ENCODE data around the gene CARD8.
A peak's percentile ranks its signal among the peaks of the same experiment; 100 is the strongest.

CARD8 gene

DNA sequence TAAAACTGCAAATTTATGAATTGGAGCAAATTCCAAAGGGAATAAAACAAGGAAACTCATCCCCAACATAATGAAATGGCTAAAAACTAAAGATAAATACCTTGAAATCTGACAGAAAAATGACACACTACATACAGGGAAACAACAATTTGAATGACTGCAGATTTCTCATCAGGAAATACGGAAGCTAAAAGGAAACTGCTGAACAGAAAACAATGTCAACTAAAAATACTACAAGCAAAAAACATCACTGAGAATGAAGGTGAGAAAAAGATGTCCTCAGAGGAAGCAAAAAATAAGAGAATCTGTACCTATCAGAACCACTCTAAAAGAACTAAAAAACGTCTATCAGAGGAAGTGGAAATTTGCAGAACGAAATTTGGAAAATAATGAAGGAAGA lies 45.7 kb downstream of the CARD8 start:
- TF ChIP-seq, protein P1, sequence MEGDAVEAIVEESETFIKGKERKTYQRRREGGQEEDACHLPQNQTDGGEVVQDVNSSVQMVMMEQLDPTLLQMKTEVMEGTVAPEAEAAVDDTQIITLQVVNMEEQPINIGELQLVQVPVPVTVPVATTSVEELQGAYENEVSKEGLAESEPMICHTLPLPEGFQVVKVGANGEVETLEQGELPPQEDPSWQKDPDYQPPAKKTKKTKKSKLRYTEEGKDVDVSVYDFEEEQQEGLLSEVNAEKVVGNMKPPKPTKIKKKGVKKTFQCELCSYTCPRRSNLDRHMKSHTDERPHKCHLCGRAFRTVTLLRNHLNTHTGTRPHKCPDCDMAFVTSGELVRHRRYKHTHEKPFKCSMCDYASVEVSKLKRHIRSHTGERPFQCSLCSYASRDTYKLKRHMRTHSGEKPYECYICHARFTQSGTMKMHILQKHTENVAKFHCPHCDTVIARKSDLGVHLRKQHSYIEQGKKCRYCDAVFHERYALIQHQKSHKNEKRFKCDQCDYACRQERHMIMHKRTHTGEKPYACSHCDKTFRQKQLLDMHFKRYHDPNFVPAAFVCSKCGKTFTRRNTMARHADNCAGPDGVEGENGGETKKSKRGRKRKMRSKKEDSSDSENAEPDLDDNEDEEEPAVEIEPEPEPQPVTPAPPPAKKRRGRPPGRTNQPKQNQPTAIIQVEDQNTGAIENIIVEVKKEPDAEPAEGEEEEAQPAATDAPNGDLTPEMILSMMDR (IDR thresholded peaks at IDR 0.05; ENCODE audit: control insufficient read depth, extremely low read depth, insufficient read depth), result no peak
- H3K4me3 ChIP-seq (ENCODE audit: low read depth, low read length), result no peak overlapping the region
- DNase-seq (ENCODE audit: low read depth), result no peak

DNA sequence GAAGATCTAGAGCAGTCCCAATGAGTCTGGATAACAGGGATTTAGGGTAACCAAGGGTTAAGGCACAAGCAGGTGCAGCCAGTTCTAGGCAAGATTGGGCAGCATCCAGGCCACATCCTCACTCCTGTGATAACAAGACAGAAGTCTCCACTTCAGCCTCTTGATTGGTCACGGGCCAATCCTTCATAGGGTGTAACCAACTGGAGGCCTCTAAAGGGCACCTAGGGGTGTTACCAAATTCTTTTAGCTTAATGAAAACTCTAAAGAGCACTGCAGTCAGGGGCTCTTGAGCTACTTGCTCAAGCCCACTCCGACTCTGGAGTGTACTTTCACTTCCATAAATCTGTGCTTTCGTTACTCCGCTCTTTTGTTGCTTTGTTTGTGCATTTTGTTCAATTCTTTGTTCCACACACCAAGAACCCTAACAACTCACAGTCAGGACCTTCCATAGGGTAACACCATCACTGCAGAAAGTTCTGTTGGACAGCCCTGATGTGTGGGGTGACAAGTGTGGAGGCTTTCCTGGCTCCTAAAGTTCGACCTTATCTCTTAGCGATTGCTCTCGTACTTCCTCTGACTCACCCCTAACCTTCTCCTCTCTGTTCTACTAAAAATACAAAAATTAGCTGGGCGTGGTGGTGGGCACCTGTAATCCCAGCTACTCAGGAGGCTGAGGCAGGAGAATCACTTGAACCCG lies 49.2 kb downstream of the CARD8 start:
- no peak overlapping the region for H3K4me3 ChIP-seq (ENCODE audit: low read depth, low read length)
- TF ChIP-seq, protein P1 (IDR thresholded peaks at IDR 0.05; ENCODE audit: control insufficient read depth, extremely low read depth, insufficient read depth), result no peak
- peak; percentile 13 for DNase-seq (ENCODE audit: low read depth)

DNA sequence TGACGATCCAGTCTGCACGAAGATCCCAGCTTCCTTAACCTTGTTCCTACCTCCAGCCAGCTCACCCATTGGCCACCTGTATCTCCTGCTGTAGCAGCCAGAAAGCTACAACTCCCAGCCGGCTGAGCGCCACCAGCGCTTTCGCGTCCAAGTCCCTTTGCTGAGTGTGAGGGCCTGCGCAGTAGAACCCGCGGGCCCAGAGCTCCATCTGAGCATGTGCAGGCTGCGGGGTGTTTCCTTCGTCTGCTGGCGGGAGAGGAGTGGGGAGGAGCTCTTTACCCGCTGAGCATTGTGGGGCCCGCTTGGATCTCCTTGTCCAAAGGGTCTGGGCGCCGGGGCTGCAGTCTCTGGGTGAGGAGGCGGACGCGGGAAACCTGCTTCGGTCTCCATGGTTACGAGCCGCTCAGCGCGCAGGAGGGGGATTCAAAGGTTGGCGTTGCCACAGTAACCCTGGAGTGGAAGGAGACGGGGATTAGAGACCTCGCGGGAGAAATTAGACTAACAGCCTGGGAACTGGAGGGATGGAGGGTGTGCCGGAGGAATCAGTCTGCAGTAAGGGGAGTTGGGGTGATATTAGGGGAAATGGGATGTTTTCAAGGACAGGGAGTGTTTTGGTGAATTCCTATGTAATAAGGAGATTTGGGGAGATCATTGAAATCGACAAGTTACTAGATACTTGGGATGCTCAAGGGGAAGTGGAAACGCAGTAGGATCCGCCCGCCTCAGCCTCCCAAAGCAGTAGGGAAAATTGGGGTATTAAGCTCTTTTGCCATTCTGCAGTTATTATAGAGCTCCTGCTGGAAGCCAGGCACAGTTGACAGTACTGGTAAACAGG lies 51.7 kb downstream of the CARD8 start:
- peak; percentile 93 for DNase-seq (ENCODE audit: low read depth)
- TF ChIP-seq, protein P1 (IDR thresholded peaks at IDR 0.05; ENCODE audit: control insufficient read depth, extremely low read depth, insufficient read depth), result no peak
- peak overlapping the region; percentile 61 for H3K4me3 ChIP-seq (ENCODE audit: low read depth, low read length)

DNA sequence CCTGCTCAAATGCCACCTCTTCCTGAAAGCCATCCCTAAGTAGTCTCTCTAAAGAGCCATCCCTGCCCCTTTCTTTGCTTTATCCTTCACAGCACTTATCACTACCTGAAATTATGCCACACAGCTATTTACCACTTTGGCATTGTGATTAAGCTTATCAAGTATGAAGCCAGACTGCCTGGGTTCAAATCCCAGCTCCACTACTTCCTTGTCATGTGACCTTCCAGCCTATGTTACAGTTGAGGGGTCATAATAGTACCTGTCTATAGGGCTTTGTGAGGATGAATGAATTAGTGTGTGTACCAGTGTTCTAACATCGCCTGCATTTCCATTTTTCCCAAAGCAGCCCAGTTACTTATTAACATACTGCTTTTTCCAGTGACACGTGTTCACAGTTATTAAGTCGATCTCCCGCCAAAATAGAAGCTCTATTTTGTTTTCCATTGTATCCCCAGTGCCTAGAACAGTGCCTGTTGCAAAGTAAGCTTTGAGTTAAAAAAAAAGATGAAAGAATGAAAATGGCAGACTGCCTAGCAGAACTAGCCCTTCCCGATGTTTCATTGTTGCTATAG lies 52.4 kb downstream of the CARD8 start:
- TF ChIP-seq, protein P1 (IDR thresholded peaks at IDR 0.05; ENCODE audit: control insufficient read depth, extremely low read depth, insufficient read depth), result no peak
- no peak for DNase-seq (ENCODE audit: low read depth)
- H3K4me3 ChIP-seq (ENCODE audit: low read depth, low read length), result peak overlapping the region; percentile 61

DNA sequence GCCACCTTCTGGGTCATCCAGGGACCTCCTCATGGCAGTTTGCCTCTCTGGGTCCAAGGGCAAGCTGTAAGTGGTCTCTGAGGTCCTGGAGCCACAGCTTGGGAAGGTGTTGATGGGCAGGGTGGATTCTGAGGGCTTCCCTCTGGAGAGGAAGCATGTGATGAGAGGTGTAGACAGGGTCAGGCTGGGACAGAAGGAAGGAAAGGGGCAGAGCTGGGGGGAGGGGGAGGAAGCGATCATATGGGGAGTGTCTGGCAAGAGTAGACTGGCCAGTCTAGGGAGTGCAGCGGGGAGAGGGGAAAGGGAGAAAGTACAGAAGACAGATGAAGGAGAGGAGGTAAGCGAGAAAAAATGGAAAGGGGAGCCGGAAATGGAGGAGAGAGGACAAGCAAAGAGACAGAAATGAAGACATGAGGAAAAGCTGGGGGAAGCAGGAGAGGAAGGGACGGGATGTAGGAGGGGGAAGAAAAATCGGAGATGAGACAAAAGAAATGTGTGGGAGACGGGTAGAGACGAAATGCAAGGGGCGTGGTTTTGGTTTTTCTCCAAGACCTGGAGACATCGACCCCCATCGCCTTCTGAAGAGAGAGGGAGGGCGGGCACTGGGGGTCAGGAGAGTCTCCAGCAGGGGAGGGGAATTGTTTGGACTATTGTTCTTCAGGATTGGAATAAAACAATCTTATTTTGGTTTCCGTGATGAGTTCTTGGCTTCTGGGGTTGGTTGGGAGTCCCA lies 58.6 kb downstream of the CARD8 start:
- TF ChIP-seq, protein P1 (IDR thresholded peaks at IDR 0.05; ENCODE audit: control insufficient read depth, extremely low read depth, insufficient read depth), result no peak

DNA sequence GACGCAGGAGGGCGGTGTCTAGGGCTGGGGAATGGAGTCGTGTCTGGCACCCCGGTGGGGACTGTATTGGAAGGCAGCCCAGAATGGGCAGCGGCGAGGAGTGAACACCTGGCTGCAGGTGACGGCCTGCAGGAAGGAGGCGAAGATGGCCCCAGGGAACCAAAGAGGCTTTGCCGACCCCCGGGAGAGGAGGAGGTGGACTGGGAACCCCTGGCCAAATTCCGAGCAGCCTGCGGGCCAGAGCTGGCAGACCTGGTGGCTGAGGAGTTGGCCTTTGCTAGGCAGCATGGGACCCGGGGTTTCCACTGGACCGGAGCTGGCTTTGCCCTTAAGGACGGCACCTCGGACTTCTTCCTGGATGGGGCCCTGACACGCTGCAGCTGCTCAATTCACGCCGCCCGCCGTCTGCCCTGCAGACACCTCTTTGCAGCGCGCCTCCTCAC lies 59.4 kb downstream of the CARD8 start:
- TF ChIP-seq, protein P1 (IDR thresholded peaks at IDR 0.05; ENCODE audit: control insufficient read depth, extremely low read depth, insufficient read depth), result no peak
- no peak for DNase-seq (ENCODE audit: low read depth)

More for the DNA sequence above, 58.6 kb downstream of the CARD8 start:
- no peak overlapping the region for H3K4me3 ChIP-seq (ENCODE audit: low read depth, low read length)
- no peak for DNase-seq (ENCODE audit: low read depth)

More for the DNA sequence above, 59.4 kb downstream of the CARD8 start:
- H3K4me3 ChIP-seq (ENCODE audit: low read depth, low read length), result no peak overlapping the region
